Measurements from ENCODE around the gene CCDC192.

CCDC192 gene

GRCh38 chr5:127909066-127909465, 205.9 kb downstream of the CCDC192 start:
- no peak overlapping the region for H3K4me3 ChIP-seq (ENCODE audit: low read depth, low read length)
- no peaks in the 10 kb centered on the region for H3K9me3 ChIP-seq (ENCODE audit: control insufficient read depth, insufficient read depth, low read depth, low read length)
- H3K27me3 ChIP-seq (ENCODE audit: control insufficient read depth, insufficient read depth, low read length): no peaks in the 10 kb centered on the region
- no peaks in the 10 kb centered on the region for H3K36me3 ChIP-seq (ENCODE audit: control insufficient read depth, insufficient read depth, low read length)
- no peak overlapping the region for H3K27ac ChIP-seq (ENCODE audit: low read depth, low read length)
- H3K4me1 ChIP-seq (ENCODE audit: control insufficient read depth, insufficient read depth, low read length): no peaks in the 10 kb centered on the region
- no peak overlapping the region for H3K9ac ChIP-seq (ENCODE audit: low read length)

GRCh38 chr5:127909821-127910220, 206.6 kb downstream of the CCDC192 start:
- H3K27ac ChIP-seq (ENCODE audit: low read depth, low read length): no peak overlapping the region
- H3K9me3 ChIP-seq (ENCODE audit: control insufficient read depth, insufficient read depth, low read depth, low read length): no peaks in the 10 kb centered on the region
- no peaks in the 10 kb centered on the region for H3K36me3 ChIP-seq (ENCODE audit: control insufficient read depth, insufficient read depth, low read length)
- H3K4me3 ChIP-seq (ENCODE audit: low read depth, low read length): no peak overlapping the region
- H3K4me1 ChIP-seq (ENCODE audit: control insufficient read depth, insufficient read depth, low read length): no peaks in the 10 kb centered on the region
- H3K27me3 ChIP-seq (ENCODE audit: control insufficient read depth, insufficient read depth, low read length): no peaks in the 10 kb centered on the region
- H3K9ac ChIP-seq (ENCODE audit: low read length): no peak overlapping the region

GRCh38 chr5:127910307-127910956, 207.2 kb downstream of the CCDC192 start:
- Histone ChIP-seq H3K27me3 (ENCODE audit: control insufficient read depth, insufficient read depth, low read length) (no peaks in the 10 kb centered on the region), H3K9ac (ENCODE audit: low read length) (no peak overlapping the region), H3K36me3 (ENCODE audit: control insufficient read depth, insufficient read depth, low read length) (no peaks in the 10 kb centered on the region), H3K27ac (ENCODE audit: low read depth, low read length) (no peak overlapping the region), H3K9me3 (ENCODE audit: control insufficient read depth, insufficient read depth, low read depth, low read length) (no peaks in the 10 kb centered on the region), H3K4me3 (ENCODE audit: low read depth, low read length) (no peak overlapping the region), H3K4me1 (ENCODE audit: control insufficient read depth, insufficient read depth, low read length) (no peaks in the 10 kb centered on the region)

GRCh38 chr5:127911619-127912018, 208.4 kb downstream of the CCDC192 start:
- Histone ChIP-seq H3K27ac (ENCODE audit: low read depth, low read length) (no peak overlapping the region), H3K27me3 (ENCODE audit: control insufficient read depth, insufficient read depth, low read length) (no peaks in the 10 kb centered on the region), H3K9me3 (ENCODE audit: control insufficient read depth, insufficient read depth, low read depth, low read length) (no peaks in the 10 kb centered on the region), H3K4me1 (ENCODE audit: control insufficient read depth, insufficient read depth, low read length) (no peaks in the 10 kb centered on the region), H3K9ac (ENCODE audit: low read length) (no peak overlapping the region), H3K4me3 (ENCODE audit: low read depth, low read length) (no peak overlapping the region), H3K36me3 (ENCODE audit: control insufficient read depth, insufficient read depth, low read length) (no peaks in the 10 kb centered on the region)

GRCh38 chr5:127912411-127912810, 209.2 kb downstream of the CCDC192 start:
- Histone ChIP-seq H3K27me3 (ENCODE audit: control insufficient read depth, insufficient read depth, low read length) (no peaks in the 10 kb centered on the region), H3K4me1 (ENCODE audit: control insufficient read depth, insufficient read depth, low read length) (no peaks in the 10 kb centered on the region), H3K27ac (ENCODE audit: low read depth, low read length) (no peak overlapping the region), H3K9me3 (ENCODE audit: control insufficient read depth, insufficient read depth, low read depth, low read length) (no peaks in the 10 kb centered on the region), H3K4me3 (ENCODE audit: low read depth, low read length) (no peak overlapping the region), H3K9ac (ENCODE audit: low read length) (no peak overlapping the region), H3K36me3 (ENCODE audit: control insufficient read depth, insufficient read depth, low read length) (no peaks in the 10 kb centered on the region)

- H3K4me1 ChIP-seq (ENCODE audit: control insufficient read depth, insufficient read depth, low read length): no peaks in the 10 kb centered on the region
- H3K9ac ChIP-seq (ENCODE audit: low read length): no peak overlapping the region
- H3K27me3 ChIP-seq (ENCODE audit: control insufficient read depth, insufficient read depth, low read length): no peaks in the 10 kb centered on the region
- no peak overlapping the region for H3K4me3 ChIP-seq (ENCODE audit: low read depth, low read length)
- H3K36me3 ChIP-seq (ENCODE audit: control insufficient read depth, insufficient read depth, low read length): no peaks in the 10 kb centered on the region
- H3K9me3 ChIP-seq (ENCODE audit: control insufficient read depth, insufficient read depth, low read depth, low read length): no peaks in the 10 kb centered on the region
- no peak overlapping the region for H3K27ac ChIP-seq (ENCODE audit: low read depth, low read length)
These were observed 213.8 kb downstream of the CCDC192 start for GRCh38 chr5:127916885-127917573.

GRCh38 chr5:127919006-127919796, 216.0 kb downstream of the CCDC192 start:
- Histone ChIP-seq H3K9ac (ENCODE audit: low read length) (no peak overlapping the region), H3K36me3 (ENCODE audit: control insufficient read depth, insufficient read depth, low read length) (no peaks in the 10 kb centered on the region), H3K27me3 (ENCODE audit: control insufficient read depth, insufficient read depth, low read length) (no peaks in the 10 kb centered on the region), H3K9me3 (ENCODE audit: control insufficient read depth, insufficient read depth, low read depth, low read length) (no peaks in the 10 kb centered on the region), H3K4me3 (ENCODE audit: low read depth, low read length) (no peak overlapping the region), H3K4me1 (ENCODE audit: control insufficient read depth, insufficient read depth, low read length) (no peaks in the 10 kb centered on the region), H3K27ac (ENCODE audit: low read depth, low read length) (no peak overlapping the region)

GRCh38 chr5:127919818-127920217, 216.6 kb downstream of the CCDC192 start:
- H3K9me3 ChIP-seq (ENCODE audit: control insufficient read depth, insufficient read depth, low read depth, low read length): no peaks in the 10 kb centered on the region
- no peak overlapping the region for H3K4me3 ChIP-seq (ENCODE audit: low read depth, low read length)
- no peak overlapping the region for H3K27ac ChIP-seq (ENCODE audit: low read depth, low read length)
- H3K27me3 ChIP-seq (ENCODE audit: control insufficient read depth, insufficient read depth, low read length): no peaks in the 10 kb centered on the region
- no peaks in the 10 kb centered on the region for H3K4me1 ChIP-seq (ENCODE audit: control insufficient read depth, insufficient read depth, low read length)
- no peaks in the 10 kb centered on the region for H3K36me3 ChIP-seq (ENCODE audit: control insufficient read depth, insufficient read depth, low read length)
- no peak overlapping the region for H3K9ac ChIP-seq (ENCODE audit: low read length)

- H3K36me3 ChIP-seq (ENCODE audit: control insufficient read depth, insufficient read depth, low read length): no peaks in the 10 kb centered on the region
These were observed 217.7 kb downstream of the CCDC192 start for GRCh38 chr5:127920936-127921335.

GRCh38 chr5:127922603-127923002, 219.4 kb downstream of the CCDC192 start:
- no peaks in the 10 kb centered on the region for H3K36me3 ChIP-seq (ENCODE audit: control insufficient read depth, insufficient read depth, low read length)
- no peaks in the 10 kb centered on the region for H3K4me1 ChIP-seq (ENCODE audit: control insufficient read depth, insufficient read depth, low read length)
- no peaks in the 10 kb centered on the region for H3K9me3 ChIP-seq (ENCODE audit: control insufficient read depth, insufficient read depth, low read depth, low read length)
- no peak overlapping the region for H3K9ac ChIP-seq (ENCODE audit: low read length)
- no peak overlapping the region for H3K4me3 ChIP-seq (ENCODE audit: low read depth, low read length)
- H3K27ac ChIP-seq (ENCODE audit: low read depth, low read length): no peak overlapping the region
- H3K27me3 ChIP-seq (ENCODE audit: control insufficient read depth, insufficient read depth, low read length): no peaks in the 10 kb centered on the region; the same call in 1 of the 2 replicates

More at GRCh38 chr5:127920936-127921335, 217.7 kb downstream of the CCDC192 start:
- H3K4me3 ChIP-seq (ENCODE audit: low read depth, low read length): no peak overlapping the region
- no peaks in the 10 kb centered on the region for H3K9me3 ChIP-seq (ENCODE audit: control insufficient read depth, insufficient read depth, low read depth, low read length)
- no peaks in the 10 kb centered on the region for H3K27me3 ChIP-seq (ENCODE audit: control insufficient read depth, insufficient read depth, low read length)
- H3K27ac ChIP-seq (ENCODE audit: low read depth, low read length): no peak overlapping the region
- H3K9ac ChIP-seq (ENCODE audit: low read length): no peak overlapping the region
- H3K4me1 ChIP-seq (ENCODE audit: control insufficient read depth, insufficient read depth, low read length): no peaks in the 10 kb centered on the region

All from HUES6 (cell line).